Activated CD4-positive, alpha-beta memory T cell treated with anti-CD3 and anti-CD28 coated beads for 36 hours (primary cell): Measurements from ENCODE around the gene CST8. TPM values are rescaled to one million over a fixed set of nuclear protein-coding genes. Genes with fewer than 3 reads are reported as not detected.

Experiments used
- CTCF ChIA-PET: fragments of 350-600 bp; sonication (Branson Sonifier 250); formaldehyde crosslinking; loops from one replicate; lab custom pipeline; 2021; ENCODE audit warnings: antibody characterized with exemption, inconsistent platforms; lab: Charles Lee
- POLR2A ChIA-PET: fragments of 350-600 bp; sonication (Branson Sonifier 250); formaldehyde crosslinking; loops from one replicate; lab custom pipeline; 2021; ENCODE audit warnings: antibody characterized with exemption; lab: Charles Lee
- DNase-seq: peaks from one replicate; pipeline ENCODE4 v3.0.0-alpha.2; 2020
- H3K27ac Mint-ChIP-seq: one replicate; pipeline ENCODE4 v1.8.0; 2021; ENCODE audit warnings: mixed read lengths
- H3K27me3 Mint-ChIP-seq: one replicate; pipeline ENCODE4 v1.8.0; 2021; ENCODE audit warnings: mixed read lengths
- H3K36me3 Mint-ChIP-seq: one replicate; pipeline ENCODE4 v1.8.0; 2021; ENCODE audit warnings: mixed read lengths
- H3K4me1 Mint-ChIP-seq: one replicate; pipeline ENCODE4 v1.8.0; 2021; ENCODE audit warnings: low read depth, mixed read lengths
- H3K4me3 Mint-ChIP-seq: one replicate; pipeline ENCODE4 v1.8.0; 2021; ENCODE audit warnings: mild to moderate bottlenecking, mixed read lengths
- H3K9me3 Mint-ChIP-seq: one replicate; pipeline ENCODE4 v1.8.0; 2021; ENCODE audit warnings: mixed read lengths
- intact Hi-C: fragments of 100-400 bp; cut with micrococcal nuclease; formaldehyde crosslinking; loops from one replicate; pipeline ENCODE4 v1.15.1; 2023
- total RNA-seq, 2 experiments: library from RNA; stranded (reverse); gene quantifications; one replicate each; pipeline ENCODE4 v1.2.3, GENCODE V29; 2021

Gene CST8
- total RNA-seq, 2 experiments from 2014 or later = not detected

DNA sequence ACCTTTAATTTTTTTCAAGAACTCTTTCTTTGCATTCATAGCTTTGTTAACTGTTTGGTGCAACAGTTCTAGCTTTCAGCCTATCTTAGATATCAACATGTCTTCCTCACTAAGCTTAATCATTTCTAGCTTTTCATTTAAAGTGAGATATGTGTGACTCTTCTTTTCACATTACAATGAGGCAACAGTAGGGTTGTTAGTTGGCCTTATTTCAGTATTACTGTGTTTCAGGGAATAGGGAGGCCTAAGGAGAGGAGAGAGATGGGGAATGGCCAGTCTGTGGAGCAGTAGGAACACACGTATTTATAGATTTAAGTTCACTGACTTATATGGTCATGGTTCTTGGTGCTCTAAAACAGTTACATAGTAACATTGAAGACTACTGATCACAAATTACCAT, 41.6 kb downstream of the CST8 start:
- no peak for DNase-seq
- Mint-ChIP-seq H3K27me3 (peaks cover 4% of the 10 kb centered on the region), H3K4me1 (peaks cover 2% of the 10 kb centered on the region), H3K9me3 (peaks cover 21% of the 10 kb centered on the region), H3K27ac (no peak overlapping the region), H3K4me3 (no peak overlapping the region), H3K36me3 (peaks cover 3% of the 10 kb centered on the region)
- intact Hi-C loops = no loop called here
- POLR2A ChIA-PET = no interaction called here
- CTCF ChIA-PET = no interaction called here

DNA sequence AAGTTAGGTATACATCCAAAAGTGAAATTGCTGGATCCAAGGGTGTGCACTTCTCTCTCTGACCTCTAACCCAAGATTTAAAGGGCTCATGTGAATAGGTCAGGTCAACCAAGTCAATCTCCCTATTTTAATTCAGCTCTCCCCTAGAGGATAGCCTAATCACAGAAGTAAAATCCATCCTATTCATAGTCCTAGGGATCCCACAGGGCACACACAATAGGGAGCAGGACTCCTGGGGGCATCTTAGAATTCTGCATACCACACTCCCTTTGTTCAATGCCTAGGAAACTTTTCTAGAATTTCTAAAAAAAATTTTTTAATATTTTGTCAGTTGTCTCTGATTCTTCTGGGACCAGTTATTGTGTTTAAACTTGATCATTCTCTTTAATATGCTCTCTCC, 42.2 kb downstream of the CST8 start:
- H3K27me3 Mint-ChIP-seq = peaks cover 4% of the 10 kb centered on the region
- peaks cover 17% of the 10 kb centered on the region for H3K9me3 Mint-ChIP-seq
- H3K36me3 Mint-ChIP-seq = peaks cover 2% of the 10 kb centered on the region
- H3K4me1 Mint-ChIP-seq = peaks cover 2% of the 10 kb centered on the region
- CTCF ChIA-PET = no interaction called here
- no peak overlapping the region for H3K27ac Mint-ChIP-seq
- no peak for DNase-seq
- intact Hi-C loops = no loop called here
- POLR2A ChIA-PET = no interaction called here
- H3K4me3 Mint-ChIP-seq = no peak overlapping the region

DNA sequence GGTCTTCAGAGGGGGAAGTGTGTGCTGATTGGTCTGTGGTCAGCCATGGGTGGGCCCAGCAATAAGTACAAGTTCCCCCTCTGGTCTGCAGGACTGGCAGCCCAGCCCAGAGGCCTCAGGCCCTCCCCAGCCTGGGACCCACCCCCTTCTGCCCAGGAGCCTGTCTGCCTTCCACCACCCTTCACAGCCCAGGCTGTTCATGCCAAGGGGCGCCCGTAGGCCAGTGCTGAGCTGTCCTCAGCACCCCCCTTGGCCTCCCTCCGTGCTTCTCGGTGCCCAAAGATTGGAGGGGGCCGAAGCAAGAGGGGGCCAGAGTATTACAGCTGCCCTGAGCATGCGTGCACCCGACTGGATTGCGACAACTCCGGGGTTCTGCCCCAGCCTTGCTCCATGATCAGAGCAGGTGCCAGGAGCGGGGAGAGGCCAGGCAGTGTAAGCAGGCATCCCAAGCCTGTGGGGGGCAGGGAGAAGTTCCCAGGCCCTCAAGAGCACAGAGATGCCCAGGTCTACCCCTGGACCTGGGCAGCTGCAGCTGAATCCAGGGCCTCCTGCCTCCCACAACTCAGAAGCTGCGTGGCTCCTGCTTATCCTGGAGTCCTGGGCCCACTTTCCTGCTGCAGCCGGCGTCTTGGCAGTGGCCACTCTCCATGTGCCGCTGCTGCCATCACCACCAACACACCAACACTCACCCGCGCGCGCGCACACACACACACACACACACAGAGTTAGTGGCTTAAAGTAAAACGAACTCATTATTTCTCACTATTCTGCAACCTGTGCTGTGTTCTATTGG, 44.1 kb downstream of the CST8 start:
- CTCF ChIA-PET = no interaction called here
- POLR2A ChIA-PET = no interaction called here
- intact Hi-C loops = no loop called here

DNA sequence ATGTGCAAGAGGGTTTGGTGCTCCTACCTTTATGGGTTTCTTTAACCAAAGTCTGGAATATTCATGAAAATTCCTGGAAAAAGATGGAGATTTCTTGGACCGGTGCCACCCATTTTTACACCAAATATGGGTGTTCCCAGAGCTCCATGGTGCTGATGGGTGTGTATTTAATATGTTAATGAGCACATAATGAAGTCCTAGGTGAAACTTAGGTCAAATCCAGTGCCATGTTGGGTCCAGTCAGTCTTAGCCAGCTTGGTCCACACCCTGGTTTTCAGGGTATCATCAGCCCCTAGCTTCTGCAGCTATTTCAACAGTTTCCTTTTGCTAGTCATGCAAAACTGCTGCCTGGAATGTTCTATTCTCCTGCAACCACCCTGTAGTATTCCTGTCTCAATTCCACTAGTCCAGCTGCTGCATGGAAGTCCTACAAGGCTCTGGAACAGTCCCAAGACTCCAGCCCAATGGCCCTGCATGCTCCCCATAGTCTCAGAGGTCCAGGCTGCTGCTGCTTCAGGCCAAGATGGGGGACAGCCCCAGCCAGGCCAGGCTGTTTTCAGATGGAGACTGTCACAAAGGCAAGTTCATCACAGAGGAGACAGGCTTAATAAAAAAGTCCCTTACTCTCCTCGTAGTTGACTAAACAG, 45.5 kb downstream of the CST8 start:
- peaks cover 8% of the 10 kb centered on the region for H3K27me3 Mint-ChIP-seq
- no peaks in the 10 kb centered on the region for H3K9me3 Mint-ChIP-seq
- H3K27ac Mint-ChIP-seq = no peak overlapping the region
- DNase-seq = no peak
- no peaks in the 10 kb centered on the region for H3K4me1 Mint-ChIP-seq
- intact Hi-C loops = no loop called here
- H3K36me3 Mint-ChIP-seq = no peaks in the 10 kb centered on the region
- ChIA-PET CTCF (no interaction called here), POLR2A (no interaction called here)
- no peak overlapping the region for H3K4me3 Mint-ChIP-seq

More for the DNA sequence above, 44.1 kb downstream of the CST8 start:
- H3K4me1 Mint-ChIP-seq = peaks cover 2% of the 10 kb centered on the region
- no peak overlapping the region for H3K27ac Mint-ChIP-seq
- peaks cover 11% of the 10 kb centered on the region for H3K27me3 Mint-ChIP-seq
- peaks cover 3% of the 10 kb centered on the region for H3K9me3 Mint-ChIP-seq
- no peak overlapping the region for H3K4me3 Mint-ChIP-seq
- DNase-seq = no peak
- H3K36me3 Mint-ChIP-seq = no peaks in the 10 kb centered on the region

DNA sequence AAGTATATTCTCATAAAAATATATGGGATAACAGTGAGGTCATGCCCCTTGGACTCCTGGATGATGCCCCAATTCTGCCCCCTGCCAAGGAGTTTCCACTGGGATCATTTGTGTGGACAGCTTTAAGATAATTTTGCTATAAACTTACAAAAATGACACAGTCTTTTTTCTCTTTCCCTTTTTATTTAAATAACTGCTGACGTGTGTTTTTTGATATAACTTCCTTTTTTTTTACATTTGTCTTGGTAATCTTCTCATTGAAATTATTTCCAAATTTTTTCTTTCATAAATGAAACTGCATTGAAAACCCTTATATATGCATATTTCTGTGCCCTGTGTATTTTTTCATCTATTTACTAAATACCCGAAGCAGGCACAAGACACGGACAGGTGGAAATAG, 46.1 kb downstream of the CST8 start:
- ChIA-PET CTCF (no interaction called here), POLR2A (no interaction called here)
- no peak overlapping the region for H3K27ac Mint-ChIP-seq
- DNase-seq = no peak
- no peak overlapping the region for H3K4me3 Mint-ChIP-seq
- H3K9me3 Mint-ChIP-seq = no peaks in the 10 kb centered on the region
- H3K36me3 Mint-ChIP-seq = no peaks in the 10 kb centered on the region
- peaks cover 9% of the 10 kb centered on the region for H3K27me3 Mint-ChIP-seq
- intact Hi-C loops = no loop called here
- no peaks in the 10 kb centered on the region for H3K4me1 Mint-ChIP-seq

DNA sequence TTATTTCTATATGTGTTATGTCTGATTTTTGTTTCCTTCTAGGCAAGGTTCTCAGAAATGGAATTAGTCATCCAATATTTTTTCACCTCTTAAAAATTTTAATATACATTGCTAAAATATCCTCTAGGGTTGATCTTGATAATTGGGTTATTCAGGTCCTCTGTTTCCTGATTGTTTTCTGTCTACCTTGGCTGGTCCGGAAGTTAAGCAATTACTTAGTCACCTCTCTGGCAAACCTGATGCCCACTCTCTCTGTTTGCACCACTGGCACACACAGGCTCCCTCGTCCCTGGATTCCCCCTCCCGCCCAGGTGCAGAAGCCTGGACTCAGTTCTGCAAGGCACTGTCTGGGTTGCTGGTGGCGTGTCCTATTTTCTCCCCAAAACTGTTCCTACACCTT, 49.7 kb downstream of the CST8 start:
- Mint-ChIP-seq H3K9me3 (no peaks in the 10 kb centered on the region), H3K27me3 (peaks cover 11% of the 10 kb centered on the region), H3K4me3 (no peak overlapping the region), H3K4me1 (no peaks in the 10 kb centered on the region), H3K36me3 (no peaks in the 10 kb centered on the region), H3K27ac (no peak overlapping the region)
- ChIA-PET POLR2A (no interaction called here), CTCF (no interaction called here)
- no peak for DNase-seq
- intact Hi-C loops = no loop called here

DNA sequence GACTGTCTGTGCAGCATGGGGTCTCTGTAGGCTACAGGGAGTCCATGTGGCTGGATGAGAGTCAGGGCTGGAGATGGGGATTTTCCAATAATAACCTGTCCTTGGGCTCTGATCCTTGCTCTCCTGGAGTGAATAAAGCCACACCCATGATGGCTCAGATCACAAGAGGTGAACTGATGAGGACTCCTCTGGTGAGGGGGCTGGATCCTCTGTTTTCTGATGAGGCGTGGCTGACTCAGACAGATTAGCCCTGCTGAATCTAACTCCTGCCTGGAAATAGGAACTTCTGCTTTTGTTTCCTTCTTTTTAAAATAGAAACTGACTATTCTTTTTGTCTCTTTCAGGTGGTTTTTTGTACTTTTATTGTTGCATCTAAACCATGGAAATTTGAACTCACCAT, 50.4 kb downstream of the CST8 start:
- no peak overlapping the region for H3K27ac Mint-ChIP-seq
- intact Hi-C loops = no loop called here
- POLR2A ChIA-PET = no interaction called here
- no peak overlapping the region for H3K4me3 Mint-ChIP-seq
- H3K36me3 Mint-ChIP-seq = no peaks in the 10 kb centered on the region
- no peaks in the 10 kb centered on the region for H3K4me1 Mint-ChIP-seq
- DNase-seq = no peak
- CTCF ChIA-PET = no interaction called here
- H3K9me3 Mint-ChIP-seq = no peaks in the 10 kb centered on the region
- H3K27me3 Mint-ChIP-seq = peaks cover 11% of the 10 kb centered on the region

DNA sequence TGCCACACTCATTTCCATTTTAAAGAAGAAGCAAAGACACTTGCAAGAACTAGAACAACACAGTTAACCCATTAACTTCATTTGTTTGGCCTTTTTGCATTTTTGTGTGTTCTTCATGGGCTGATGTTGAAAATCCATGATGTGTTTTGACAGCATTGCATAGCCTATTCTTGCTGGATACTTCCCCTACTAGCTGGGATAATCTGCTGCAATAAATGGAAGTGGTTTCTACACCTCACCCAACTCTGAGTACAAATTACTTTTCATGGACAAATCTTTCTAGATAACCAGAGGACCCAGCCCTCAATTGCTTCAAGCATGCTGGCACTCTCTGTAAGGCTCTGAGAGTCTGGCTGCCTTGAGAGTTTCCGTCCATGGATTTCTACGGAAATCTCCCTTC, 50.9 kb downstream of the CST8 start:
- Mint-ChIP-seq H3K4me3 (no peak overlapping the region), H3K36me3 (no peaks in the 10 kb centered on the region), H3K27ac (no peak overlapping the region), H3K9me3 (no peaks in the 10 kb centered on the region), H3K27me3 (peaks cover 11% of the 10 kb centered on the region), H3K4me1 (no peaks in the 10 kb centered on the region)
- intact Hi-C loops = no loop called here
- ChIA-PET POLR2A (no interaction called here), CTCF (no interaction called here)
- DNase-seq = no peak

DNA sequence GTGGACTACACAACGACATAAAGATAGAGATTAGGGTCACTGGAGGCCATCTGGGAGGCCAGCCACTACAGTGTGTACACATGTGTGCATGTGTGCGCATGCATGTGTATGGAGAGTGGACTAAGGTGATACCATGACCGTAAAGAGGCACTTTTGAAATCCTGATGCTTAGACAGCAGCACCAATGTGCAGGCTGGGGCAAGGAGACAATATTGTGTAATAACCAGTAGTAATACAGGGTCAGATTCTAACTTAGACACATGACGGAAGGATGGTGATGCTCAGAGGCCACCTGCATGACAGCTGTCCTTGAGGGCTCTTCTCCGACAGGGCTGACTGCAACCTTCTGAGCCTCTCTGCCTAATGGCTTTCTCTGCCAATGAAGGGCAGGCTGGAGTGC, 51.9 kb downstream of the CST8 start:
- intact Hi-C loops = no loop called here
- Mint-ChIP-seq H3K36me3 (no peaks in the 10 kb centered on the region), H3K4me1 (no peaks in the 10 kb centered on the region), H3K27ac (no peak overlapping the region), H3K4me3 (no peak overlapping the region), H3K27me3 (peaks cover 11% of the 10 kb centered on the region), H3K9me3 (no peaks in the 10 kb centered on the region)
- POLR2A ChIA-PET = no interaction called here
- CTCF ChIA-PET = no interaction called here
- DNase-seq = no peak

DNA sequence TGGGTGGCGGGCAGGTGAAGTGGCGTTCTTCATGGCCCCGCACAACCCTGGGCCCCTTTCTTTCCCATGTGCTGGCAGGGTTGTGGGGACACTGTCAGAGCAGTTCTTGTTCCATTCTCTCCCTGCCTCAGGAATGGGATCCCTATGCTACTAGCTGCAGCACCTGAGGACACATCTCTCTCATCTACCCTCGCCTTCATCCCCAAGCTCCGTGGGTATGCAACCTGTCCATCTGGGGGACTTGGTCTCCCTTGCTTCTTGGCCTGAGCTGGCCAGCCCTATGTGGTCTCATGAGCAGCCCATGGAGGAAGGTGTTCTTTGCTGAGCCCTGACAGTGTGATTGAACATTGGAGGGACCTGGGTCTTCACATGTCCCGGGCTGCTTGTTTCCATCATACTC, 53.2 kb downstream of the CST8 start:
- no peak overlapping the region for H3K27ac Mint-ChIP-seq
- no peak overlapping the region for H3K4me3 Mint-ChIP-seq
- intact Hi-C loops = no loop called here
- CTCF ChIA-PET = no interaction called here
- H3K4me1 Mint-ChIP-seq = no peaks in the 10 kb centered on the region
- H3K9me3 Mint-ChIP-seq = no peaks in the 10 kb centered on the region
- H3K36me3 Mint-ChIP-seq = no peaks in the 10 kb centered on the region
- POLR2A ChIA-PET = no interaction called here
- no peak for DNase-seq
- peaks cover 11% of the 10 kb centered on the region for H3K27me3 Mint-ChIP-seq

Other genes with a start within 250 kb of the CST8 start
- gene NXT1, start 140.3 kb upstream of the CST8 start, total RNA-seq = 10 to 100 TPM; 39.0 to 39.3 TPM
- 1 to 10 TPM; 6.6 to 7.5 TPM for gene GZF1, start 128.9 kb upstream of the CST8 start, total RNA-seq
- 1 to 10 TPM; 7.3 to 7.6 TPM for gene NAPB, start 69.6 kb upstream of the CST8 start, total RNA-seq
- not detected for gene CSTL1, start 51.4 kb upstream of the CST8 start, total RNA-seq
- gene CST11, start 38.2 kb upstream of the CST8 start, total RNA-seq = not detected
- gene CST9L, start 77.4 kb downstream of the CST8 start, total RNA-seq = not detected
- gene CST9, start 114.8 kb downstream of the CST8 start, total RNA-seq = not detected
- under 1 TPM; 0.26 to 0.29 TPM for gene CST3, start 146.8 kb downstream of the CST8 start, total RNA-seq
- gene CST4, start 197.9 kb downstream of the CST8 start, total RNA-seq = not detected